ENCODE measurements around the gene SLC19A1.

Gene SLC19A1

DNA sequence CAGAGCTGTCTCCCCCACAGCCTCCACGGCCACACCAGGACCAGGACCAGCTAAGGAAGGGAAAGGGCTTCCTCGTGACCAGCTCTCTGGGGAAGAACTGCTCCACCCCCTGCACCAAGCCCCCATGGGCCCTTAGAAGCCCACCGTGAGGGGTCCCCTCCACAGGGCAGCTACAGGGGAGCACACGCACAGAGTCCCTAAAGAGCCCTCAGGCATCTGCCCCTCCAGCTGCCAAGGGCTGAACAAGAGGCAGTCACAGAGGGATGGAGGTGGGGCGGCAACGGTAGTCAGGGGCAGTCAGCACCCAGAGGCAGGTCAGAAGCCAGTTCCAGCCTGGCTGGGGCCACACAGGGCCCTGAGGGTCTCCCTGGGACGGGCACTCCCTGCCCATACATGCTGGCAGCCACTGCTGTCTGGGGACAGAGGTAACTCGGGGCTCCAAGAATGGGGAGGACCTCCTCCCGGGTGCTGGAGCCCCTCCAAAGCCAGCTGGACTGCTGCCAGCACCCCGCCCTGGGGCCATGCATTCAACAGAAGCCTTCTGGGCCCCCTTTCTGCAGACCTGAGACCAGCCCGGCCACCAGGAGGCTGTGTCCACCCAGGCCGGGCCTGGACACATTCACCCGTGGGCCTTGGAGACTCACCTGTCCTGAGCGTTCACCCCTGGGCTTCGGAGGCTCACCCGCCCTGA, 18.7 kb downstream of the SLC19A1 start:
- in situ Hi-C loops (cut with HindIII; ENCODE audit: low sequenced_read_pairs), result no loop called here

DNA sequence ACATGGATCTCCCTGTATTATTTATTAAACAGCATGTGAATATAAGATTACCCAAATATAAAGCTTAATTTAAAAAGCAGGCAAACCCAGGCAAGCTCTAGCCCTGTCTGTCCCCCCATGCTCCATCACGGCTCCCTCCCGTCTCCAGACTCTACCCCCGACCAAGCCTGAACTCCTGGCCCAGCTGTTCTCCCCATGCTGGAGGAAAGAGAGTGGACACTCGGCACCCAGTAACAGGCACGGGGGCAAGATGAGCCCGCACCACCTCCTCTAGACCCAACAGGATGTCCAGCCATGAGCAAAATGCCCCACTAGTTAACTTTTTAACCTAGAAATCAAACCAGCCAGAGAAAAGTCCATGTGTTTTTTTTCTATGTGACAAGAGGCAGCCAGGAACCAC, 19.3 kb downstream of the SLC19A1 start:
- in situ Hi-C loops (cut with HindIII; ENCODE audit: low sequenced_read_pairs), result no loop called here

GRCh38 chr21:45522381-45522780, 19.9 kb downstream of the SLC19A1 start:
- in situ Hi-C loops (cut with HindIII; ENCODE audit: low sequenced_read_pairs), result no loop called here

DNA sequence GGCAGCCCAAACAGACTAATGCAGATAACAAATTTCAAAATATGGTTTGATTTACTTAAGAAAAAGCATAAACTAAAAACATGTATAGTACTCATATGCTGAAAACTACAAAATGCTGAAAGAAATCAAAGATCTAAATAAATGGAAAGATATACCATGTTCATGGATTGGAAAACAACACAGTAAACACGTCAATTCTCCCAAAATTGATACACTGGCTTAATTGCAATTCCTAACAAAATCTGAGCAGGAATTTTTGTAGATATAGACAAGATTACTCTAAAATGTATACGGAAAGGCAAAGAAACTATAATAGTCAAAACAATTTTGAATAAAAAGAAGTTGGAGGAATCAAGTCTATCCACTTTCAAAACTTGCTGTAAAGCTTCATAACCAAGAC, 21.0 kb downstream of the SLC19A1 start:
- in situ Hi-C loops (cut with HindIII; ENCODE audit: low sequenced_read_pairs), result no loop called here

DNA sequence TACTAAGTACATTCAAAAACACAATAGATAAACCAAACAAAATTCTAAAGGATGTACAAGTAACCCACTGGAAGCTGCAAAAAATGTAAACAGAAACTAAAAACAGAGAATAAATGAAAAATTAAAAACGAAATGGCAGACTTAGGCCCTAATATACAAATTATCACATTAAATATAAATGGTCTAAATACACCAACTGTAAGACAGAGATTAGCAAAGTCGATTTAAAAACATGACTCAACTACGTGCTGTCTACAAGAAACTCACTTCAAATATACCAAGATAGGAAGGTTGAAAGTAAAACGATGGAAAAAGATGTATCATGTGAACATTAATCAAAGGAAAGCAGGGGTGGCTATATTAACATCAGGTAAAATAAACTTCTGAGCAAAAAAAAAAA, 23.1 kb downstream of the SLC19A1 start:
- in situ Hi-C loops (cut with HindIII; ENCODE audit: low sequenced_read_pairs), result no loop called here

- in situ Hi-C loops (cut with HindIII; ENCODE audit: low sequenced_read_pairs), result no loop called here
Measured at GRCh38 chr21:45518742-45519141, 23.5 kb downstream of the SLC19A1 start.

- in situ Hi-C loops (cut with HindIII; ENCODE audit: low sequenced_read_pairs), result no loop called here
Measured at GRCh38 chr21:45517249-45518065, 24.8 kb downstream of the SLC19A1 start.

DNA sequence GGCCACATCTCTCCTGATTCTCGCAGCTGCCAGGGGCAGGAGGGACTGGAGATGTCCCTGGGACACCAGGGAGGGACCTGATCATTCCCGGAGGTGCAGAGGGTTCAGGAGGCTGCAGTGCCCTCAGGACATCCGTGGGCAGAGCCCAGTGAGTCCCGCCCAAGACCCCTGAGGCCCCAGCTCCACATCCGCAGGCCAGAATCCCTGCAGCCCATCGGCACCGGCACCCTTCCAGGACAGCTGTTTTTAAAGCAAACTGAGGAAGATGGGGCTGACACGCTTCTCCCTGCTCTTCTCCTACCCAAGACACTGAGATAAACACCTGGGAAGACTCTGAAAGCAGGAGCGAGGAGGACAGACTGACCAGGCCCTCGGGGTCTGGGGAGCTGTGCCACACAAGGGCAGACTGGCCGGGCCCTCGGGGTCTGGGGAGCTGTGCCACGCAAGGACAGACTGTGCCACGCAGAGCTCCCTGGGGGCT, 25.5 kb downstream of the SLC19A1 start:
- in situ Hi-C loops (cut with HindIII; ENCODE audit: low sequenced_read_pairs), result no loop called here

- in situ Hi-C loops (cut with HindIII; ENCODE audit: low sequenced_read_pairs), result no loop called here
Measured at GRCh38 chr21:45516071-45516670, 26.1 kb downstream of the SLC19A1 start.

DNA sequence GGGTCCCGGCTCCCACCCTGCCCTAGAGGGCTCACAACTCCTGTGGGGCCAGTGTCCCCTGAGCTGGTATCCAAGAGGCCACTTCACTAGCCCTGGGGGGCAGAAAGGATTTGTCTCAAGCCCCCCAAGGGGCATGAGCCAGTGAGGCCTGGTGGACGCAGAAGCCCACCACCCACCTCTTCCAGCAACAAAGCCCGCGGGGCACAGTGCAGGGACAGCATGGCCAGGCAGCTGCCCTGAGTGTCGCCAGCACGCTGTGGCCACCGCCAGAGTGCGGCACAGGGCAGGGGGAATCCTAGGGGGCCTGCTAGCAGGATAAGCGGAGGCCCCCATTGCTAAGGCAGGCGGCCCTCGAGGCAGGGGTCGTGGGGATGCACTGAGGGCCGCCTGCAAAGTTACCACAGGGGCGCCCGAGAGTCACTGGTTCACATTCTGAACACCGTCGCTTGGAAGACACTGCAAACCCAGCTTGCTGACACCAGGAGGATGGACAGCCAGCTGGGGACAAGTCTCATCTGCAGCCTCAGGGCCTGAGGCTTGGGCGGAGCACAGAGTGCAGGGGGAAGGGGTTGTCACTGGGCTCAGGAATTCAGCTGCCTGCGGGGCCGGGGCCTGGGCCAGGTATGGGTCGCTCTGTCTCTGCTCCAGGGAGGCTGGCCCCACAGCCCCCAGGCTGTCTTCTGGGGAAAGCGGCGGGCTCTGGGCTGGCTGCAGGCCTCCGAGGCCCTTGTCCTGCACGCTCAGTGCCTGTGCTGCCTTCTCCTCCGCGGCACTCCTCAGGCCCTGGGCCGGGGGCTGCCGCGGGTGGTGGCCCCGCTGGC, 26.8 kb downstream of the SLC19A1 start:
- in situ Hi-C loops (cut with HindIII; ENCODE audit: low sequenced_read_pairs), result no loop called here

DNA sequence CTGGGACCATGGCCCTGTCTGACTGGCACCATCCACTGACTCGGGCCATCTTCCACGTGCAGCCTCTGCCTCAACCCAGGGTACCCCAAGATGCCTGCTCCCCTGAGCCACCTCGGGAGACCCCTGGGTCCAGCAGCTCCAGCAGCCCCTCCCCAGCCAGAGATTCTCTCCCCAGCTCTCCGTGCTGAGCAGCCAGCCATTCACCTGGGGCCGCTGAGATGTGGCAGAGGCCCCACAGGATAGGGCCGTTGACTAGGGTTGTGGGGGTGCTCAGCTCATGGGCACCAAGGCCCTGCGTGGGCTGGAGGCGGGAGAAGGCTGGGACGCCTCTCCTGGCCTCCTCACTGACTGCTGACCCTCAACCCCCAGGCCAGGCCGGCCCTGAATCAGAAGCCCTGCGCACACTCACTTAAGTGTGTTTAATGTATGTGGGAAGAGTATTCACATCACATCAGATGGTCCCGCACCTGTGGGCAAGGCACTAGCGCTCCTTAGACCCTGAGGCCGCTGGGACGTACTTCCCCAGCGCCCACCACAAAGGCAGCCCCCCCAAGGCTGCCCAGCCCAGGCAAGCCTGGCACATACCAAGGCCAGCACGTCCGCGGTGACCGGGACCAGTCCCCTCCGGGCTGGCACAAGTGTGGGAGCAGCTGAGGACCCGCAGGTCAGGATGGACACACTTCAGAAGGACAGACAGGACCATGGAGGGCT, 27.8 kb downstream of the SLC19A1 start:
- in situ Hi-C loops (cut with HindIII; ENCODE audit: low sequenced_read_pairs), result no loop called here

GRCh38 chr21:45513741-45514310, 28.4 kb downstream of the SLC19A1 start:
- in situ Hi-C loops (cut with HindIII; ENCODE audit: low sequenced_read_pairs), result no loop called here

- in situ Hi-C loops (cut with HindIII; ENCODE audit: low sequenced_read_pairs), result no loop called here
Measured at GRCh38 chr21:45513003-45513717, 29.1 kb downstream of the SLC19A1 start.

- in situ Hi-C loops (cut with HindIII; ENCODE audit: low sequenced_read_pairs), result no loop called here
Measured at GRCh38 chr21:45512626-45513002, 29.6 kb downstream of the SLC19A1 start.

GRCh38 chr21:45511661-45512431, 30.4 kb downstream of the SLC19A1 start:
- in situ Hi-C loops (cut with HindIII; ENCODE audit: low sequenced_read_pairs), result no loop called here

DNA sequence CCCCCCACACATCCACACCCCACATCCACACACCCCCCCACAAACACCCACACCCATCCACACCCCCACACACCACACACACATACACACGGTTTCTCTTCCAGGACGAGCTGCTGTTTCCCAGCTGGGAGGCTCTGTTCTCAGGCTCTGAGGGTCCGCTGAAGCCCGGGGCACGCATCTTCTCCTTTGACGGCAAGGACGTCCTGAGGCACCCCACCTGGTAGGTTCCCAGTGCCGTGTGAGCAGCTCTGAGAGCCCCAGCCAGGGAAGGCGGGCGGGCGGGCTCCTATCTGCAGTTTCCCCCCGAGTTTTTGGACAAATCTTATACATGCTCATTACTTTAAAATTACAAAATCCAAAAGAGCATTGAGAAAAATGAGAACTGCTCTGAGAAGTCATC, 31.2 kb downstream of the SLC19A1 start:
- in situ Hi-C loops (cut with HindIII; ENCODE audit: low sequenced_read_pairs), result no loop called here

GRCh38 chr21:45510466-45510955, 31.7 kb downstream of the SLC19A1 start:
- in situ Hi-C loops (cut with HindIII; ENCODE audit: low sequenced_read_pairs), result no loop called here
